Activated CD4-positive, alpha-beta memory T cell treated with anti-CD3 and anti-CD28 coated beads, Interleukin-2, amount 10 ng/mL, durations not matched to agents 7 days and 5 days (primary cell): ENCODE measurements around the gene PBOV1. TPM values are rescaled to one million over a fixed set of nuclear protein-coding genes. Genes with fewer than 3 reads are reported as not detected.

Experiments
- CTCF ChIA-PET: fragments of 350-600 bp; sonication (Branson Sonifier 250); formaldehyde crosslinking; loops from one replicate; lab custom pipeline; 2021; ENCODE audit warnings: antibody characterized with exemption, inconsistent platforms; lab: Charles Lee
- POLR2A ChIA-PET: fragments of 350-600 bp; sonication (Branson Sonifier 250); formaldehyde crosslinking; loops from one replicate; lab custom pipeline; 2021; ENCODE audit warnings: antibody characterized with exemption; lab: Charles Lee
- DNase-seq: peaks from one replicate; pipeline ENCODE4 v3.0.0-alpha.2; 2020
- H3K27ac Mint-ChIP-seq: one replicate; pipeline ENCODE4 v1.8.0; 2021; ENCODE audit warnings: mild to moderate bottlenecking, mixed read lengths
- H3K27me3 Mint-ChIP-seq: one replicate; pipeline ENCODE4 v1.8.0; 2021; ENCODE audit warnings: mixed read lengths
- H3K36me3 Mint-ChIP-seq: one replicate; pipeline ENCODE4 v1.8.0; 2021; ENCODE audit warnings: low read depth, mixed read lengths
- H3K4me1 Mint-ChIP-seq: one replicate; pipeline ENCODE4 v1.8.0; 2021; ENCODE audit warnings: mixed read lengths
- H3K4me3 Mint-ChIP-seq: one replicate; pipeline ENCODE4 v1.8.0; 2021; ENCODE audit warnings: mild to moderate bottlenecking, mixed read lengths
- H3K9me3 Mint-ChIP-seq: one replicate; pipeline ENCODE4 v1.8.0; 2021; ENCODE audit warnings: mixed read lengths
- total RNA-seq, 2 experiments: library from RNA; stranded (reverse); gene quantifications; one replicate each; pipeline ENCODE4 v1.2.3, GENCODE V29; 2021

PBOV1 gene
- total RNA-seq, result not detected

- Mint-ChIP-seq H3K4me1 (no peaks in the 10 kb centered on the region), H3K9me3 (no peaks in the 10 kb centered on the region), H3K27ac (no peak within 1 kb of the TSS), H3K4me3 (no peak within 1 kb of the TSS), H3K36me3 (no peaks in the 10 kb centered on the region), H3K27me3 (peaks cover 43% of the 10 kb centered on the region)
- POLR2A ChIA-PET, result no interaction called here
- CTCF ChIA-PET, result no interaction called here
- no peak for DNase-seq
These were observed at the start of gene PBOV1 for GRCh38 chr6:138218449-138218848. Gene PBOV1, minus strand, starts transcription at chr6:138218491. Its CDS starts 96 bp downstream, at chr6:138218395.

- no peak overlapping the region for H3K27ac Mint-ChIP-seq
- no peaks in the 10 kb centered on the region for H3K9me3 Mint-ChIP-seq
- no peak overlapping the region for H3K4me3 Mint-ChIP-seq
- peaks cover 10% of the 10 kb centered on the region for H3K27me3 Mint-ChIP-seq
- H3K4me1 Mint-ChIP-seq, result no peaks in the 10 kb centered on the region
- ChIA-PET CTCF (no interaction called here), POLR2A (no interaction called here)
- no peaks in the 10 kb centered on the region for H3K36me3 Mint-ChIP-seq
- no peak for DNase-seq
These were observed 47.8 kb upstream of the PBOV1 start for GRCh38 chr6:138266095-138266494.

- peaks cover 16% of the 10 kb centered on the region for H3K27me3 Mint-ChIP-seq
- H3K27ac Mint-ChIP-seq, result no peak overlapping the region
- ChIA-PET CTCF (no interaction called here), POLR2A (no interaction called here)
- no peaks in the 10 kb centered on the region for H3K36me3 Mint-ChIP-seq
- DNase-seq, result no peak
- no peaks in the 10 kb centered on the region for H3K9me3 Mint-ChIP-seq
- H3K4me1 Mint-ChIP-seq, result no peaks in the 10 kb centered on the region
- H3K4me3 Mint-ChIP-seq, result no peak overlapping the region
These were observed 46.1 kb upstream of the PBOV1 start for GRCh38 chr6:138264372-138264880.

- H3K4me1 Mint-ChIP-seq, result no peaks in the 10 kb centered on the region
- CTCF ChIA-PET, result no interaction called here
- POLR2A ChIA-PET, result no interaction called here
- no peak overlapping the region for H3K27ac Mint-ChIP-seq
- H3K4me3 Mint-ChIP-seq, result no peak overlapping the region
- no peak for DNase-seq
- peaks cover 14% of the 10 kb centered on the region for H3K27me3 Mint-ChIP-seq
- H3K36me3 Mint-ChIP-seq, result no peaks in the 10 kb centered on the region
- no peaks in the 10 kb centered on the region for H3K9me3 Mint-ChIP-seq
These were observed 45.7 kb upstream of the PBOV1 start for GRCh38 chr6:138263963-138264362.

- POLR2A ChIA-PET, result no interaction called here
- Mint-ChIP-seq H3K27ac (no peak overlapping the region), H3K4me1 (no peaks in the 10 kb centered on the region), H3K9me3 (no peaks in the 10 kb centered on the region), H3K36me3 (no peaks in the 10 kb centered on the region), H3K27me3 (peaks cover 15% of the 10 kb centered on the region), H3K4me3 (no peak overlapping the region)
- DNase-seq, result no peak
- CTCF ChIA-PET, result no interaction called here
These were observed 43.0 kb upstream of the PBOV1 start for GRCh38 chr6:138261116-138261780.

- ChIA-PET POLR2A (no interaction called here), CTCF (no interaction called here)
- Mint-ChIP-seq H3K9me3 (no peaks in the 10 kb centered on the region), H3K27me3 (peaks cover 12% of the 10 kb centered on the region), H3K27ac (no peak overlapping the region), H3K36me3 (no peaks in the 10 kb centered on the region), H3K4me3 (no peak overlapping the region), H3K4me1 (no peaks in the 10 kb centered on the region)
- DNase-seq, result no peak
These were observed 40.7 kb upstream of the PBOV1 start for GRCh38 chr6:138258991-138259390.

- DNase-seq, result no peak
- no peaks in the 10 kb centered on the region for H3K9me3 Mint-ChIP-seq
- POLR2A ChIA-PET, result no interaction called here
- no peak overlapping the region for H3K27ac Mint-ChIP-seq
- no peaks in the 10 kb centered on the region for H3K4me1 Mint-ChIP-seq
- CTCF ChIA-PET, result no interaction called here
- H3K36me3 Mint-ChIP-seq, result no peaks in the 10 kb centered on the region
- H3K27me3 Mint-ChIP-seq, result peaks cover 11% of the 10 kb centered on the region
- no peak overlapping the region for H3K4me3 Mint-ChIP-seq
These were observed 39.9 kb upstream of the PBOV1 start for GRCh38 chr6:138258197-138258596.

- H3K4me3 Mint-ChIP-seq, result no peak overlapping the region
- CTCF ChIA-PET, result no interaction called here
These were observed 39.3 kb upstream of the PBOV1 start for GRCh38 chr6:138257638-138258040.

GRCh38 chr6:138255443-138255842, 37.2 kb upstream of the PBOV1 start:
- ChIA-PET POLR2A (no interaction called here), CTCF (no interaction called here)
- Mint-ChIP-seq H3K9me3 (no peaks in the 10 kb centered on the region), H3K27me3 (peaks cover 14% of the 10 kb centered on the region), H3K4me1 (no peaks in the 10 kb centered on the region), H3K36me3 (no peaks in the 10 kb centered on the region), H3K4me3 (no peak overlapping the region), H3K27ac (no peak overlapping the region)
- DNase-seq, result no peak

More at GRCh38 chr6:138257638-138258040, 39.3 kb upstream of the PBOV1 start:
- no peaks in the 10 kb centered on the region for H3K9me3 Mint-ChIP-seq
- H3K36me3 Mint-ChIP-seq, result no peaks in the 10 kb centered on the region
- no peaks in the 10 kb centered on the region for H3K4me1 Mint-ChIP-seq
- no peak overlapping the region for H3K27ac Mint-ChIP-seq
- peaks cover 13% of the 10 kb centered on the region for H3K27me3 Mint-ChIP-seq
- POLR2A ChIA-PET, result no interaction called here
- DNase-seq, result no peak

GRCh38 chr6:138253731-138254130, 35.4 kb upstream of the PBOV1 start:
- no peak for DNase-seq
- H3K9me3 Mint-ChIP-seq, result no peaks in the 10 kb centered on the region
- POLR2A ChIA-PET, result no interaction called here
- H3K36me3 Mint-ChIP-seq, result no peaks in the 10 kb centered on the region
- no peak overlapping the region for H3K27ac Mint-ChIP-seq
- CTCF ChIA-PET, result no interaction called here
- no peaks in the 10 kb centered on the region for H3K4me1 Mint-ChIP-seq
- peaks cover 10% of the 10 kb centered on the region for H3K27me3 Mint-ChIP-seq
- H3K4me3 Mint-ChIP-seq, result no peak overlapping the region

- no peak overlapping the region for H3K27ac Mint-ChIP-seq
- no peaks in the 10 kb centered on the region for H3K36me3 Mint-ChIP-seq
- H3K4me1 Mint-ChIP-seq, result no peaks in the 10 kb centered on the region
- H3K27me3 Mint-ChIP-seq, result peaks cover 15% of the 10 kb centered on the region
- no peak overlapping the region for H3K4me3 Mint-ChIP-seq
- H3K9me3 Mint-ChIP-seq, result no peaks in the 10 kb centered on the region
- ChIA-PET POLR2A (no interaction called here), CTCF (no interaction called here)
- no peak for DNase-seq
These were observed 32.4 kb upstream of the PBOV1 start for GRCh38 chr6:138250513-138251247.

GRCh38 chr6:138250053-138250452, 31.8 kb upstream of the PBOV1 start:
- Mint-ChIP-seq H3K4me3 (no peak overlapping the region), H3K27me3 (peaks cover 15% of the 10 kb centered on the region), H3K4me1 (no peaks in the 10 kb centered on the region), H3K27ac (no peak overlapping the region), H3K36me3 (no peaks in the 10 kb centered on the region), H3K9me3 (no peaks in the 10 kb centered on the region)
- no peak for DNase-seq
- CTCF ChIA-PET, result interaction anchor here (1.0 kb wide), 1 partner anchor 38 kb away, joined by 3 read pairs; no protein-coding TSS in a partner anchor
- POLR2A ChIA-PET, result no interaction called here

- POLR2A ChIA-PET, result no interaction called here
- Mint-ChIP-seq H3K36me3 (no peaks in the 10 kb centered on the region), H3K4me3 (no peak overlapping the region), H3K4me1 (no peaks in the 10 kb centered on the region), H3K9me3 (no peaks in the 10 kb centered on the region), H3K27me3 (peaks cover 15% of the 10 kb centered on the region), H3K27ac (no peak overlapping the region)
- DNase-seq, result no peak
- CTCF ChIA-PET, result interaction anchor here (1.0 kb wide), 1 partner anchor 39 kb away, joined by 3 read pairs; no protein-coding TSS in a partner anchor
These were observed 30.6 kb upstream of the PBOV1 start for GRCh38 chr6:138248878-138249277.
